IMR-90 (cell line): ENCODE data around the gene TMCC1. TPM values are rescaled to one million over a fixed set of nuclear protein-coding genes. Genes with fewer than 3 reads are reported as not detected.

Experiments used
- ATAC-seq: fragments of 200-7000 bp; cut with Tn5 transposase; 2 replicates; pipeline ENCODE4 v1.9.1; 2020; ENCODE audit warnings: low read depth, mild to moderate bottlenecking, moderate library complexity
- BruUV-seq: library from RNA; stranded (reverse); fragments of 400-500 nt; replicated peaks from 2 replicates; lab custom pipeline; 2021; lab: Mats Ljungman, UMichigan
- CTCF ChIA-PET: fragments of 300-600 bp; formaldehyde crosslinking; extraction: SDS; loops from one replicate; lab custom pipeline; 2021; ENCODE audit warnings: antibody characterized with exemption; lab: Yijun Ruan, JAX
- POLR2A ChIA-PET: fragments of 300-600 bp; sonication (Branson Sonifier 250); formaldehyde crosslinking; loops from one replicate; lab custom pipeline; 2022; ENCODE audit warnings: antibody characterized with exemption; ENCODE audit not compliant: unreplicated experiment; lab: Charles Lee
- DNase-seq: peaks from one replicate; pipeline ENCODE4 v3.0.0; 2013
- H2AFZ ChIP-seq: replicated peaks from 2 replicates; pipeline ENCODE3; 2013; ENCODE audit warnings: low read length, mild to moderate bottlenecking; ENCODE audit not compliant: poor library complexity
- H2AK5ac ChIP-seq: 2 replicates; pipeline ENCODE4 v1.6.1; 2013; ENCODE audit warnings: low read depth, low read length, inconsistent platforms
- H2AK9ac ChIP-seq: replicated peaks from 2 replicates; pipeline ENCODE3; 2013; ENCODE audit warnings: mild to moderate bottlenecking, low read depth, low read length, moderate library complexity; ENCODE audit not compliant: poor library complexity
- H2BK120ac ChIP-seq: 2 replicates; pipeline ENCODE4 v1.6.1; 2013; ENCODE audit warnings: low read depth, low read length, inconsistent platforms
- H2BK15ac ChIP-seq: 3 replicates; pipeline ENCODE4 v1.6.1; 2013; ENCODE audit warnings: low read depth, low read length, inconsistent platforms
- H2BK20ac ChIP-seq: 2 replicates; pipeline ENCODE4 v1.6.1; 2013; ENCODE audit warnings: low read depth, mild to moderate bottlenecking, inconsistent platforms, low read length, moderate library complexity
- H2BK5ac ChIP-seq: 2 replicates; pipeline ENCODE4 v1.6.1; 2013; ENCODE audit warnings: mild to moderate bottlenecking, low read depth, low read length, inconsistent platforms; ENCODE audit not compliant: poor library complexity, severe bottlenecking
- H3K14ac ChIP-seq: replicated peaks from 2 replicates; pipeline ENCODE4 v1.6.1; 2013; ENCODE audit warnings: low read depth, low read length, inconsistent platforms
- H3K18ac ChIP-seq: 2 replicates; pipeline ENCODE4 v1.6.1; 2013; ENCODE audit warnings: low read depth, low read length, control low read depth
- H3K23ac ChIP-seq: 2 replicates; pipeline ENCODE4 v1.6.1; 2013; ENCODE audit warnings: low read depth, low read length, inconsistent platforms
- H3K27ac ChIP-seq: 2 replicates; pipeline ENCODE4 v1.5.1; 2013; ENCODE audit warnings: mild to moderate bottlenecking, control low read depth, low read length; ENCODE audit not compliant: insufficient read depth
- H3K27me3 ChIP-seq: 2 replicates; pipeline ENCODE4 v1.6.1; 2013; ENCODE audit warnings: low read length; ENCODE audit not compliant: control insufficient read depth, insufficient read depth
- H3K36me3 ChIP-seq: 2 replicates; pipeline ENCODE4 v1.6.1; 2013; ENCODE audit warnings: low read length, mixed read lengths; ENCODE audit not compliant: control insufficient read depth, insufficient read depth
- H3K4ac ChIP-seq: 2 replicates; pipeline ENCODE4 v1.6.1; 2013; ENCODE audit warnings: low read depth, low read length, inconsistent platforms
- H3K4me1 ChIP-seq: 2 replicates; pipeline ENCODE4 v1.6.1; 2013; ENCODE audit warnings: low read length, mixed read lengths; ENCODE audit not compliant: control insufficient read depth, insufficient read depth
- H3K4me2 ChIP-seq: 2 replicates; pipeline ENCODE4 v1.6.1; 2013; ENCODE audit warnings: low read depth, mild to moderate bottlenecking, control low read depth, low read length, moderate library complexity
- H3K4me3 ChIP-seq: 2 replicates; pipeline ENCODE4 v1.5.1; 2013; ENCODE audit warnings: low read depth, mild to moderate bottlenecking, control low read depth, low read length, moderate library complexity; ENCODE audit not compliant: insufficient read depth
- H3K56ac ChIP-seq: 2 replicates; pipeline ENCODE4 v1.6.1; 2013; ENCODE audit warnings: low read length, inconsistent platforms; ENCODE audit not compliant: insufficient read depth; ENCODE audit errors: extremely low read depth
- H3K79me1 ChIP-seq, 2 experiments: 2 replicates each; pipeline ENCODE4 v1.6.1; 2013; ENCODE audit warnings: low read length in 2 of 2, inconsistent platforms in 1 of 2, low read depth in 1 of 2
- H3K9ac ChIP-seq: 2 replicates; pipeline ENCODE4 v1.6.1; 2013; ENCODE audit warnings: low read depth, low read length, control low read depth
- H3K9me1 ChIP-seq: 2 replicates; pipeline ENCODE4 v1.6.1; 2013; ENCODE audit warnings: low read length, inconsistent platforms; ENCODE audit not compliant: insufficient read depth
- H3K9me3 ChIP-seq: 2 replicates; pipeline ENCODE4 v1.6.1; 2013; ENCODE audit warnings: low read length; ENCODE audit not compliant: control insufficient read depth, insufficient read depth
- H4K20me1 ChIP-seq: 2 replicates; pipeline ENCODE4 v1.6.1; 2013; ENCODE audit warnings: low read length, inconsistent platforms; ENCODE audit not compliant: insufficient read depth
- H4K5ac ChIP-seq: 2 replicates; pipeline ENCODE4 v1.6.1; 2013; ENCODE audit warnings: mild to moderate bottlenecking, low read depth, low read length, control low read depth
- H4K8ac ChIP-seq, 2 experiments: 2 replicates each; pipeline ENCODE4 v1.6.1; 2013; ENCODE audit warnings: low read depth in 2 of 2, low read length in 2 of 2, control low read depth in 1 of 2, inconsistent platforms in 1 of 2
- H4K91ac ChIP-seq: 2 replicates; pipeline ENCODE4 v1.6.1; 2013; ENCODE audit warnings: low read depth, low read length, inconsistent platforms; ENCODE audit not compliant: insufficient read depth
- BHLHE40 ChIP-seq: fragments of 150-350 bp; IDR thresholded peaks from 2 replicates; pipeline ENCODE4 v1.6.1; 2016; ENCODE audit warnings: mild to moderate bottlenecking, low read depth, low read length
- CHD1 ChIP-seq: IDR thresholded peaks from 2 replicates; pipeline ENCODE4 v1.6.1; 2012; ENCODE audit warnings: low read depth, low read length, improper control_type of control experiment
- ELK1 ChIP-seq: fragments of 150-350 bp; IDR thresholded peaks from 2 replicates; pipeline ENCODE4 v1.6.1; 2016; ENCODE audit warnings: low read depth, mild to moderate bottlenecking, low read length, moderate library complexity, borderline replicate concordance
- FOS ChIP-seq: fragments of 150-350 bp; IDR thresholded peaks from 2 replicates; pipeline ENCODE4 v1.6.1; 2016; ENCODE audit warnings: low read depth, low read length
- MAZ ChIP-seq: IDR thresholded peaks from 2 replicates; pipeline ENCODE4 v1.6.1; 2012; ENCODE audit warnings: low read depth, mild to moderate bottlenecking, low read length, improper control_type of control experiment, moderate library complexity, borderline replicate concordance
- MXI1 ChIP-seq: IDR thresholded peaks from 2 replicates; pipeline ENCODE4 v1.6.1; 2012; ENCODE audit warnings: low read depth, mild to moderate bottlenecking, low read length, moderate library complexity, borderline replicate concordance
- NFE2L2 ChIP-seq: fragments of 150-350 bp; IDR thresholded peaks from 2 replicates; pipeline ENCODE4 v1.6.1; 2016; ENCODE audit warnings: low read depth, mild to moderate bottlenecking, low read length
- POLR2A ChIP-seq: IDR thresholded peaks from 2 replicates; pipeline ENCODE4 v1.6.1; 2012; ENCODE audit warnings: mild to moderate bottlenecking, low read depth, low read length
- RFX5 ChIP-seq: IDR thresholded peaks from 2 replicates; pipeline ENCODE4 v1.8.0; 2012; ENCODE audit warnings: low read depth, mild to moderate bottlenecking, low read length, moderate library complexity
- SMC3 ChIP-seq: fragments of 150-350 bp; IDR thresholded peaks from 2 replicates; pipeline ENCODE4 v1.6.1; 2016; ENCODE audit warnings: low read depth, mild to moderate bottlenecking, antibody characterized with exemption, low read length, moderate library complexity
- USF2 ChIP-seq: fragments of 150-350 bp; IDR thresholded peaks from 2 replicates; pipeline ENCODE4 v1.6.1; 2017; ENCODE audit warnings: mild to moderate bottlenecking, antibody characterized with exemption, low read length, low read depth
- WGBS, 2 experiments: methylation state at CpG; one replicate each; pipeline versions ENCODE4 v1.1.5 to v1.1.7; 2013; ENCODE audit warnings: missing lambda C conversion rate in 2 of 2; ENCODE audit not compliant: insufficient read length in 1 of 2; ENCODE audit errors: extremely low coverage in 2 of 2; 5-methylcytosine and 5-hydroxymethylcytosine counted together
- dilution Hi-C: fragments of 300-500 bp; cut with HindIII; formaldehyde crosslinking; loops from one replicate; pipeline ENCODE4 v1.14.3; 2018; ENCODE audit warnings: low sequenced_read_pairs; ENCODE audit not compliant: unreplicated experiment
- in situ Hi-C: fragments of 300-500 bp; cut with MboI; formaldehyde crosslinking; loops from 3 replicates; pipeline ENCODE4 v1.14.3; 2019; ENCODE audit warnings: low sequenced_read_pairs, inconsistent platforms, mixed read lengths
- intact Hi-C: fragments of 100-400 bp; cut with micrococcal nuclease; formaldehyde crosslinking; loops from 2 replicates; pipeline ENCODE4 v1.10.0; 2022
- polyA plus RNA-seq, 3 experiments: library from polyadenylated mRNA; depleted of rRNA; stranded (reverse); fragments of >200 nt; gene quantifications; 2 replicates each; pipeline ENCODE4 v1.2.3, GENCODE V29; 2012; ENCODE audit warnings: low replicate concordance in 1 of 3
- total RNA-seq: library from RNA; depleted of rRNA; stranded (reverse); fragments of >200 nt; gene quantifications from 2 replicates; pipeline ENCODE4 v1.2.3, GENCODE V29; 2012

TMCC1 gene
- total and polyA plus RNA-seq, 2 of the 4 experiments (the other 2 are of a cell fraction): 5.0 to 7.3 TPM

- intact Hi-C loops: no loop called here
- WGBS, 2 experiments: no CpG with 5 or more reads among the region's 6 CpGs
- no peak overlapping the region for H2AK5ac ChIP-seq
These were observed 55.4 kb downstream of the TMCC1 start for GRCh38 chr3:129838086-129838485.

More at GRCh38 chr3:129838086-129838485, 55.4 kb downstream of the TMCC1 start:
- Histone ChIP-seq H4K8ac (no peak overlapping the region), H2BK120ac (no peak overlapping the region), H3K36me3 (no peaks in the 10 kb centered on the region), H3K4me1 (peaks cover 2% of the 10 kb centered on the region), H3K27me3 (no peaks in the 10 kb centered on the region), H3K79me1 (peaks cover 22 to 29% of the 10 kb centered on the region in 2 experiments), H3K18ac (no peak overlapping the region), H2BK15ac (no peak overlapping the region), H4K5ac (no peak overlapping the region), H4K20me1 (0 out of 2 replicates have a peak, but pooled peaks cover 6% of the 10 kb centered on the region), H3K14ac (no peak overlapping the region), H3K56ac (no peak overlapping the region), H3K4ac (no peak overlapping the region), H2AFZ (no peak overlapping the region), H3K27ac (no peak overlapping the region), H3K4me3 (no peak overlapping the region), H3K23ac (no peak overlapping the region), H3K9ac (no peak overlapping the region), H2AK9ac (no peak overlapping the region), H3K9me1 (peaks cover 7% of the 10 kb centered on the region; the same call in 1 of the 2 replicates), H3K9me3 (no peaks in the 10 kb centered on the region), H2BK20ac (no peak overlapping the region), H3K4me2 (no peak overlapping the region), H4K91ac (no peak overlapping the region), H2BK5ac (no peak overlapping the region)
- ChIA-PET CTCF (no interaction called here), POLR2A (no interaction called here)
- ATAC-seq: peak; percentile 42; the same call in 1 of the 2 replicates
- dilution Hi-C loops (no loop called here), in situ Hi-C loops (no loop called here)
- no TSS peak for BruUV-seq
- DNase-seq: no peak
- TF ChIP-seq SMC3: no peak
- no peak for TF ChIP-seq NFE2L2
- TF ChIP-seq BHLHE40: no peak
- TF ChIP-seq MXI1: no peak
- no peak for TF ChIP-seq CHD1
- TF ChIP-seq USF2: no peak
- TF ChIP-seq ELK1: no peak
- no peak for TF ChIP-seq POLR2A
- no peak for TF ChIP-seq FOS
- no peak for TF ChIP-seq RFX5
- no peak for TF ChIP-seq MAZ
